Mammary epithelial cell (primary cell): Measurements from ENCODE around the gene BLOC1S1.

Experiments used
- CTCF ChIP-seq, 2 donors: IDR thresholded peaks in 1 of 2; conservative IDR thresholded peaks in 1 of 2; 2 replicates each; pipeline ENCODE4 v1.5.1; 2011 to 2012; ENCODE audit warnings: inconsistent platforms in 2 of 2, low read length in 2 of 2, mild to moderate bottlenecking in 2 of 2, control low read depth in 1 of 2, low read depth in 1 of 2; ENCODE audit not compliant: insufficient read depth in 1 of 2; ENCODE audit errors: extremely low read depth in 1 of 2
- EZH2 ChIP-seq: IDR thresholded peaks from 2 replicates; pipeline ENCODE4 v1.6.1; 2012; ENCODE audit warnings: low read length, inconsistent platforms, borderline replicate concordance

GRCh38 chr12:55684761-55685370 is 31.0 kb upstream of the BLOC1S1 start:
- TF ChIP-seq CTCF (conservative IDR thresholded peaks at IDR 0.05 in 1 of 2, IDR thresholded peaks at IDR 0.05 in 1 of 2; ENCODE audit: extremely low read depth in 1 of 2, insufficient read depth in 1 of 2, low read depth in 1 of 2, low read length in 2 of 2) (no peak), EZH2 (no peak)
